ENCODE results near the gene USP48.

USP48 gene

GRCh38 chr1:21669258-21670058 lies 113.5 kb downstream of the USP48 start, which contains the start of gene RAP1GAP (continued):
- TF ChIP-seq ZNF596 (tag by site-specific recombination; IDR thresholded peaks at IDR 0.05) = no peak
- TF ChIP-seq ZNF624 (tag by site-specific recombination; IDR thresholded peaks at IDR 0.05) = no peak
- peak; percentile 12; the same call in 1 of the 2 replicates for TF ChIP-seq SP2 (tag by site-specific recombination; IDR thresholded peaks at IDR 0.05)
- peak; percentile 61 for TF ChIP-seq KLF1 (tag by site-specific recombination; IDR thresholded peaks at IDR 0.05)
- TF ChIP-seq ZNF571 (tag by site-specific recombination; IDR thresholded peaks at IDR 0.05) = no peak
- no peak for TF ChIP-seq MYNN (tag by site-specific recombination; IDR thresholded peaks at IDR 0.05; ENCODE audit: borderline replicate concordance)
- TF ChIP-seq ZNF692 (tag by site-specific recombination; IDR thresholded peaks at IDR 0.05) = peak; percentile 93
- no peak for TF ChIP-seq ZBTB44 (tag by site-specific recombination; IDR thresholded peaks at IDR 0.05)
- no peak for TF ChIP-seq ZNF266 (tag by site-specific recombination; IDR thresholded peaks at IDR 0.05; ENCODE audit: low read depth)
- TF ChIP-seq ZNF561 (tag by site-specific recombination; IDR thresholded peaks at IDR 0.05; ENCODE audit: borderline replicate concordance) = 0 out of 2 replicates have a peak, but pooled peaks have one; percentile 51
- TF ChIP-seq ZNF585B (tag by site-specific recombination; IDR thresholded peaks at IDR 0.05) = no peak
- peak; percentile 92 for TF ChIP-seq ZFP69B (tag by site-specific recombination; IDR thresholded peaks at IDR 0.05)
- no peak for TF ChIP-seq RBAK (tag by site-specific recombination; IDR thresholded peaks at IDR 0.05)
- no peak for TF ChIP-seq CTCF (tag by site-specific recombination; IDR thresholded peaks at IDR 0.05)
- no peak for TF ChIP-seq GFI1B (tag by site-specific recombination; IDR thresholded peaks at IDR 0.05)
- no peak for TF ChIP-seq BCL11A (tag by site-specific recombination; IDR thresholded peaks at IDR 0.05; ENCODE audit: low read depth)
- TF ChIP-seq ZNF37A (tag by site-specific recombination; IDR thresholded peaks at IDR 0.05) = no peak
- no peak for TF ChIP-seq ZNF701 (tag by site-specific recombination; IDR thresholded peaks at IDR 0.05)
- TF ChIP-seq OSR2 (tag by site-specific recombination; IDR thresholded peaks at IDR 0.05) = no peak
- no peak for TF ChIP-seq ZNF248 (tag by site-specific recombination; IDR thresholded peaks at IDR 0.05)
- TF ChIP-seq ZBTB49 (tag by site-specific recombination; IDR thresholded peaks at IDR 0.05; ENCODE audit: low read depth) = no peak
- TF ChIP-seq ZBTB7A (tag by site-specific recombination; IDR thresholded peaks at IDR 0.05; ENCODE audit: low read depth) = 0 out of 2 replicates have a peak, but pooled peaks have one; percentile 37
- TF ChIP-seq ZNF155 (tag by site-specific recombination; IDR thresholded peaks at IDR 0.05) = no peak
- TF ChIP-seq HIC1 (tag by site-specific recombination; IDR thresholded peaks at IDR 0.05) = 0 out of 2 replicates have a peak, but pooled peaks have one; percentile 32
- peak; percentile 94; the same call in 1 of the 2 replicates for TF ChIP-seq MZF1 (tag by site-specific recombination; IDR thresholded peaks at IDR 0.05; ENCODE audit: borderline replicate concordance)
- TF ChIP-seq ZNF580 (tag by site-specific recombination; IDR thresholded peaks at IDR 0.05) = no peak
- no peak for TF ChIP-seq OVOL3 (tag by site-specific recombination; IDR thresholded peaks at IDR 0.05)
- no peak for TF ChIP-seq ZNF670 (tag by site-specific recombination; IDR thresholded peaks at IDR 0.05; ENCODE audit: low read depth)
- no peak for TF ChIP-seq ZNF362 (tag by site-specific recombination; IDR thresholded peaks at IDR 0.05)
